H1 (cell line): ENCODE results near the gene ITPK1. TPM values are rescaled to one million over a fixed set of nuclear protein-coding genes. Genes with fewer than 3 reads are reported as not detected.

Source experiments
- CTCF ChIA-PET: fragments of 300-600 bp; sonication (Branson Sonifier 250); formaldehyde crosslinking; loops from one replicate; lab custom pipeline; 2021; ENCODE audit not compliant: partially characterized antibody; lab: Charles Lee
- POLR2A ChIA-PET: fragments of 300-600 bp; sonication (Branson Sonifier 250); formaldehyde crosslinking; loops from one replicate; lab custom pipeline; 2021; ENCODE audit warnings: inconsistent platforms; ENCODE audit not compliant: partially characterized antibody; lab: Charles Lee
- DNase-seq, 2 experiments: peaks; one replicate each; pipeline versions ENCODE4 v3.0.0 to v3.0.0-alpha.2; 2010 to 2022; ENCODE audit warnings: low spot score in 2 of 2, low read depth in 1 of 2, mixed read lengths in 1 of 2
- FAIRE-seq: peaks from 2 replicates; lab custom pipeline; 2011; peaks lifted over from hg19 to GRCh38; lab: Jason Lieb, UNC
- H2AFZ ChIP-seq: 2 replicates; pipeline ENCODE4 v1.8.1; 2012; ENCODE audit warnings: low read length, inconsistent platforms
- H2AK5ac ChIP-seq: 2 replicates; pipeline ENCODE4 v1.6.1; 2013; ENCODE audit warnings: low read depth, low read length
- H2BK120ac ChIP-seq: replicated peaks from 2 replicates; pipeline ENCODE3; 2013; ENCODE audit warnings: low read depth, low read length, inconsistent platforms
- H2BK12ac ChIP-seq: 2 replicates; pipeline ENCODE4 v1.6.1; 2013; ENCODE audit warnings: low read depth, low read length
- H2BK15ac ChIP-seq: 2 replicates; pipeline ENCODE4 v1.6.1; 2013; ENCODE audit warnings: low read length
- H2BK20ac ChIP-seq: 2 replicates; pipeline ENCODE4 v1.6.1; 2013; ENCODE audit warnings: low read length
- H2BK5ac ChIP-seq: 2 replicates; pipeline ENCODE4 v1.6.1; 2013; ENCODE audit warnings: low read depth, low read length
- H3K14ac ChIP-seq: 2 replicates; pipeline ENCODE4 v1.6.1; 2013; ENCODE audit warnings: inconsistent platforms; ENCODE audit not compliant: insufficient read length
- H3K18ac ChIP-seq: 2 replicates; pipeline ENCODE4 v1.6.1; 2013; ENCODE audit warnings: low read length; ENCODE audit errors: extremely low read depth
- H3K23ac ChIP-seq: 2 replicates; pipeline ENCODE4 v1.6.1; 2013; ENCODE audit warnings: inconsistent platforms; ENCODE audit not compliant: insufficient read length
- H3K23me2 ChIP-seq: 2 replicates; pipeline ENCODE4 v1.6.1; 2013; ENCODE audit warnings: low read depth, low read length
- H3K27ac ChIP-seq: 2 replicates; pipeline ENCODE4 v1.6.1; 2011; ENCODE audit warnings: low read depth, low read length, inconsistent platforms
- H3K27me3 ChIP-seq, 4 experiments: replicated peaks in 1 of 4; 1 replicate in 1 of 4; 2 replicates in 3 of 4; pipeline versions ENCODE4 v1.6.1 to v1.8.1; 2011 to 2013; ENCODE audit warnings: low read length in 3 of 4, mild to moderate bottlenecking in 3 of 4, inconsistent platforms in 2 of 4, mixed read lengths in 2 of 4, moderate library complexity in 1 of 4; ENCODE audit not compliant: control insufficient read depth in 3 of 4, insufficient read depth in 3 of 4; ENCODE audit errors: extremely low read depth in 1 of 4
- H3K36me3 ChIP-seq, 4 experiments: 2 replicates each; pipeline versions ENCODE4 v1.6.1 to v1.8.1; 2011 to 2013; ENCODE audit warnings: mild to moderate bottlenecking in 4 of 4, low read length in 3 of 4, moderate library complexity in 2 of 4, control low read depth in 1 of 4, inconsistent platforms in 1 of 4; ENCODE audit not compliant: insufficient read depth in 4 of 4, control insufficient read depth in 2 of 4
- H3K4ac ChIP-seq: replicated peaks from 2 replicates; pipeline ENCODE3; 2013; ENCODE audit warnings: low read length, low read depth, mixed read lengths, inconsistent platforms; ENCODE audit not compliant: insufficient read length
- H3K4me1 ChIP-seq, 4 experiments: replicated peaks in 1 of 4; 1 replicate in 1 of 4; 2 replicates in 3 of 4; pipeline versions ENCODE4 v1.6.1 to v1.8.1; 2011 to 2013; ENCODE audit warnings: low read length in 3 of 4, inconsistent platforms in 2 of 4, mixed read lengths in 1 of 4; ENCODE audit not compliant: insufficient read depth in 4 of 4, control insufficient read depth in 3 of 4
- H3K4me2 ChIP-seq, 2 experiments: 2 replicates each; pipeline versions ENCODE4 v1.6.1 to v1.8.1; 2011 to 2013; ENCODE audit warnings: low read depth in 2 of 2, low read length in 2 of 2, control low read depth in 1 of 2, inconsistent platforms in 1 of 2, mild to moderate bottlenecking in 1 of 2; ENCODE audit not compliant: insufficient read depth in 1 of 2
- H3K4me3 ChIP-seq, 4 experiments: fragments of 200-600, 300-600 bp in 1 of 4; sonication (generic), shearing (Covaris generic), sonication (Bioruptor Twin) in 1 of 4; 2 replicates each; pipeline versions ENCODE4 v1.5.1 to v1.8.1; 2011 to 2016; ENCODE audit warnings: low read length in 4 of 4, low read depth in 3 of 4, control low read depth in 2 of 4, inconsistent platforms in 2 of 4, mild to moderate bottlenecking in 2 of 4, mixed read lengths in 1 of 4, moderate library complexity in 1 of 4; ENCODE audit not compliant: insufficient read depth in 2 of 4; ENCODE audit errors: extremely low read depth in 1 of 4
- H3K56ac ChIP-seq: replicated peaks from 2 replicates; pipeline ENCODE3; 2013; ENCODE audit warnings: low read depth, mild to moderate bottlenecking, mixed read lengths, low read length, inconsistent platforms; ENCODE audit not compliant: insufficient read length
- H3K79me1 ChIP-seq: 2 replicates; pipeline ENCODE4 v1.6.1; 2013; ENCODE audit warnings: low read depth, low read length, control low read depth
- H3K79me2 ChIP-seq, 2 experiments: 2 replicates each; pipeline versions ENCODE4 v1.6.1 to v1.8.1; 2012 to 2013; ENCODE audit warnings: low read length in 2 of 2, mild to moderate bottlenecking in 2 of 2, inconsistent platforms in 1 of 2; ENCODE audit not compliant: insufficient read depth in 2 of 2, control insufficient read depth in 1 of 2
- H3K9ac ChIP-seq, 4 experiments: replicated peaks in 1 of 4; 1 replicate in 1 of 4; 2 replicates in 3 of 4; pipeline versions ENCODE4 v1.6.1 to v1.8.1; 2011 to 2013; ENCODE audit warnings: low read depth in 3 of 4, low read length in 3 of 4, control low read depth in 2 of 4, mild to moderate bottlenecking in 2 of 4, moderate library complexity in 2 of 4, inconsistent platforms in 1 of 4; ENCODE audit errors: extremely low read depth in 1 of 4
- H3K9me3 ChIP-seq, 2 experiments: 2 replicates each; pipeline versions ENCODE4 v1.6.1 to v1.8.1; 2012 to 2013; ENCODE audit warnings: mild to moderate bottlenecking in 2 of 2, moderate library complexity in 2 of 2, control low read depth in 1 of 2, inconsistent platforms in 1 of 2, low read depth in 1 of 2, low read length in 1 of 2, mixed read lengths in 1 of 2; ENCODE audit not compliant: insufficient read depth in 2 of 2
- H4K20me1 ChIP-seq, 2 experiments: replicated peaks in 1 of 2; 2 replicates each; pipeline versions ENCODE3 to v1.8.1; 2011 to 2013; ENCODE audit warnings: inconsistent platforms in 2 of 2, low read length in 2 of 2, mild to moderate bottlenecking in 1 of 2; ENCODE audit not compliant: insufficient read depth in 2 of 2, control insufficient read depth in 1 of 2
- H4K5ac ChIP-seq: 2 replicates; pipeline ENCODE4 v1.6.1; 2013; ENCODE audit warnings: low read length, low read depth, mixed read lengths, inconsistent platforms; ENCODE audit not compliant: insufficient read length
- H4K8ac ChIP-seq: 2 replicates; pipeline ENCODE4 v1.8.0; 2013; ENCODE audit warnings: mild to moderate bottlenecking, moderate library complexity, low read length, inconsistent platforms; ENCODE audit not compliant: insufficient read depth; ENCODE audit errors: extremely low read depth
- H4K91ac ChIP-seq: replicated peaks from 2 replicates; pipeline ENCODE3; 2013; ENCODE audit warnings: low read length, mixed read lengths, inconsistent platforms; ENCODE audit not compliant: insufficient read length
- CTBP2 ChIP-seq: IDR thresholded peaks from 2 replicates; pipeline ENCODE4 v1.7.0; 2011; ENCODE audit warnings: borderline replicate concordance, mild to moderate bottlenecking, moderate library complexity, mixed read lengths, low read length; ENCODE audit not compliant: insufficient read depth, insufficient read length
- EGR1 ChIP-seq: IDR thresholded peaks from 2 replicates; pipeline ENCODE4 v1.6.1; 2011; ENCODE audit warnings: low read depth, low read length, borderline replicate concordance
- KDM4A ChIP-seq: IDR thresholded peaks from one replicate; pipeline ENCODE4 v1.7.1; 2012; ENCODE audit warnings: low read depth, mild to moderate bottlenecking, moderate library complexity, low read length, inconsistent platforms; ENCODE audit not compliant: severe bottlenecking
- USF2 ChIP-seq: IDR thresholded peaks from 2 replicates; pipeline ENCODE4 v1.6.1; 2011; ENCODE audit warnings: low read length, improper control_type of control experiment
- ZNF274 ChIP-seq: IDR thresholded peaks from 2 replicates; pipeline ENCODE4 v1.7.0; 2012; ENCODE audit warnings: low read length, borderline replicate concordance; ENCODE audit errors: extremely low read depth
- WGBS, 2 experiments: shearing (Covaris generic) in 1 of 2; methylation state at CpG; one replicate each; pipeline versions ENCODE4 v1.1.6 to v1.1.7; 2013 to 2015; ENCODE audit warnings: low lambda C conversion rate in 2 of 2, mixed read lengths in 2 of 2, inconsistent platforms in 1 of 2, low coverage in 1 of 2, missing lambda C conversion rate in 1 of 2; ENCODE audit not compliant: insufficient replicate concordance in 2 of 2, insufficient coverage in 1 of 2, insufficient read length in 1 of 2; ENCODE audit errors: extremely low coverage in 1 of 2, missing lambda C conversion rate in 1 of 2; 5-methylcytosine and 5-hydroxymethylcytosine counted together
- polyA plus RNA-seq, 7 experiments: library from polyadenylated mRNA; depleted of rRNA in 3 of 7; stranded (reverse) in 5 of 7; unstranded in 2 of 7; fragments of >200 nt in 5 of 7; fragments of 200-250 nt in 2 of 7; gene quantifications; 1 replicate in 5 of 7; 2 replicates in 1 of 7; 4 replicates in 1 of 7; pipeline versions ENCODE4 v1.2.1 to v1.2.3, GENCODE V29; 2011 to 2013; ENCODE audit warnings: missing spikeins in 2 of 7, mixed read lengths in 2 of 7
- total RNA-seq: library from RNA; stranded (reverse); fragmentation: NEBNext Ultra II Directional; extraction: Animal tissue kit (Norgen Biotek cat#: 25700); gene quantifications from 2 replicates; pipeline ENCODE4 v1.2.1, GENCODE V29; 2021
- TF ChIP-seq, protein P1 (sequence below): IDR thresholded peaks from 2 replicates; pipeline ENCODE4 v1.6.1; 2011; ENCODE audit warnings: low read depth, mild to moderate bottlenecking, low read length; ENCODE audit not compliant: insufficient read depth

Gene ITPK1
- total and polyA plus RNA-seq, 2 of the 8 experiments (the other 6 are each of a cell fraction or from before 2014, with no cell fraction given): 108 to 143 TPM

DNA sequence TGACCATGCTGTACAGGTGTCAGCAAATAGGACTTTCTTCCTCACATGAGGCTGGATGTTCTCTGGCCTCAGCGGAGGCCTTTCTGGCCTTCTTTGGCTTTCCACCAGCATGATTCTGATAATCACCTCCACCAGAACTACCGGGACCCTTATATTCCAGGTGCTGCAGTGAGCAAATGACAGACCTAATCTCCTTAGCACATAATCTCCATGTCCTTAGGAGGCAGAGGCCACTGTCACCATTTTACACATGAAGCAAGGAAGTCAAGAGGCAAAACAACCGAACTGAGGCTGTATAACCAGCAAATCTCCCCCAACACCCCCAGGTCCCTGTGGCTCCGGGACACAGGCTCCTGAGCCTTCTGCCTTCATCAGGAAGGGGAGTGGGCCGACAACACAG, 91.2 kb downstream of the ITPK1 start:
- no peaks in the 10 kb centered on the region for H3K9me3 ChIP-seq
- no peak overlapping the region for H2BK15ac ChIP-seq
- no peak overlapping the region for H4K91ac ChIP-seq
- no peaks in the 10 kb centered on the region for H3K36me3 ChIP-seq
- no peaks in the 10 kb centered on the region for H3K27me3 ChIP-seq
- H3K56ac ChIP-seq: no peak overlapping the region
- no peak overlapping the region for H3K9ac ChIP-seq
- WGBS, 2 experiments: 93% methylated on average over 5 of the region's 5 CpGs; no CpG with 5 or more reads in 1 of the 2 experiments
- H3K27ac ChIP-seq: no peak overlapping the region
- H2BK12ac ChIP-seq: no peak overlapping the region
- H3K79me1 ChIP-seq: peaks cover 30% of the 10 kb centered on the region; the same call in 1 of the 2 replicates
- no peak overlapping the region for H2AFZ ChIP-seq
- H3K4me2 ChIP-seq: no peak overlapping the region
- FAIRE-seq: no peak
- ChIA-PET CTCF (interaction anchor here (0.6 to 8.8 kb wide), 6 partner anchors 10 to 108 kb away, joined by 3 to 71 read pairs (median 3); no protein-coding TSS in a partner anchor), POLR2A (no interaction called here)
- no peak overlapping the region for H4K5ac ChIP-seq
- H2BK120ac ChIP-seq: no peak overlapping the region
- H4K8ac ChIP-seq: 0 out of 2 replicates have a peak overlapping the region, but pooled peaks have one; percentile 62
- no peaks in the 10 kb centered on the region for H3K23me2 ChIP-seq
- H3K14ac ChIP-seq: no peak overlapping the region
- peaks cover 13 to 18% of the 10 kb centered on the region in 2 experiments for H4K20me1 ChIP-seq
- H3K4me1 ChIP-seq: peaks cover 4 to 25% (median 14%) of the 10 kb centered on the region in 4 experiments
- no peak overlapping the region for H3K23ac ChIP-seq
- H3K79me2 ChIP-seq: peaks cover 0 to 86% of the 10 kb centered on the region in 2 experiments; a peak in 2 of 4 replicates
- no peak overlapping the region for H3K4me3 ChIP-seq
- DNase-seq: no peak
- TF ChIP-seq EGR1 (no peak), CTBP2 (no peak), KDM4A (no peak), USF2 (no peak), ZNF274 (no peak)
- TF ChIP-seq, protein P1, sequence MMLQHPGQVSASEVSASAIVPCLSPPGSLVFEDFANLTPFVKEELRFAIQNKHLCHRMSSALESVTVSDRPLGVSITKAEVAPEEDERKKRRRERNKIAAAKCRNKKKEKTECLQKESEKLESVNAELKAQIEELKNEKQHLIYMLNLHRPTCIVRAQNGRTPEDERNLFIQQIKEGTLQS: no peak
- H2BK5ac ChIP-seq: 0 out of 2 replicates have a peak overlapping the region, but pooled peaks have one; percentile 6
- H3K4ac ChIP-seq: no peak overlapping the region
- H2AK5ac ChIP-seq: no peak overlapping the region
- H3K18ac ChIP-seq: no peak overlapping the region
- H2BK20ac ChIP-seq: no peak overlapping the region
